Stimulated activated CD8-positive, alpha-beta memory T cell treated with anti-CD3 and anti-CD28 coated beads, Interleukin-4, amount 100 ng/mL, for 24 hours (primary cell): Measurements from ENCODE around the gene MYO1G.
A peak's percentile ranks its signal among the peaks of the same experiment; 100 is the strongest.
"Not testable (repeated sequence)": the region's sequence is repeated elsewhere in the genome, so short reads cannot be mapped to it uniquely, and the experiment has no call there.

Experiments used
- DNase-seq: peaks from one replicate; pipeline ENCODE4 v3.0.0-alpha.2; 2020; ENCODE audit warnings: low read depth

MYO1G gene

GRCh38 chr7:44978511-44979366 is at the start of gene MYO1G:
Gene MYO1G, minus strand, starts transcription at chr7:44979015. Its CDS starts 54 bp downstream, at chr7:44978961.
- peak; percentile 81 for DNase-seq

- no peak for DNase-seq
Measured at GRCh38 chr7:45028138-45028919, 49.5 kb upstream of the MYO1G start.

DNA sequence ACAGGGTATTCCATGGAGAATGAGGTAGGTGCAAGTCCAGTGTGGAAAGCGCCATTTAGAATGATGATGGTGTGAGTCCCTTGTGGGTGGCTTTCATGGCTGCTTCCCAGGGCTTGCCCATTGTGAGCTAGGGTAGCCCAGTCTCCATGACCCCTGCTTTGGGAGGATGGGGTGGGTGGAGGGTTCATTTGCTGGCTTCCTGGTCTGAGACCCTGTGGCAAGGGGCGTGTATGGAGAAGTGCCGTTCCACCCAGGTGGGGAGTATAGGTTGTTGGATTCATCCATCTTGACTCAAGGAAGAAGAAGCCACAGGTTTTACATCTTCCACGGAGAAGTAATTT is 48.9 kb upstream of the MYO1G start:
- DNase-seq: no peak

GRCh38 chr7:45026984-45027773 is 48.4 kb upstream of the MYO1G start:
- DNase-seq: no peak

- no peak for DNase-seq
Measured at GRCh38 chr7:45026013-45026412, 47.2 kb upstream of the MYO1G start.

GRCh38 chr7:45025473-45025872 is 46.7 kb upstream of the MYO1G start:
- not testable (repeated sequence) for DNase-seq

DNA sequence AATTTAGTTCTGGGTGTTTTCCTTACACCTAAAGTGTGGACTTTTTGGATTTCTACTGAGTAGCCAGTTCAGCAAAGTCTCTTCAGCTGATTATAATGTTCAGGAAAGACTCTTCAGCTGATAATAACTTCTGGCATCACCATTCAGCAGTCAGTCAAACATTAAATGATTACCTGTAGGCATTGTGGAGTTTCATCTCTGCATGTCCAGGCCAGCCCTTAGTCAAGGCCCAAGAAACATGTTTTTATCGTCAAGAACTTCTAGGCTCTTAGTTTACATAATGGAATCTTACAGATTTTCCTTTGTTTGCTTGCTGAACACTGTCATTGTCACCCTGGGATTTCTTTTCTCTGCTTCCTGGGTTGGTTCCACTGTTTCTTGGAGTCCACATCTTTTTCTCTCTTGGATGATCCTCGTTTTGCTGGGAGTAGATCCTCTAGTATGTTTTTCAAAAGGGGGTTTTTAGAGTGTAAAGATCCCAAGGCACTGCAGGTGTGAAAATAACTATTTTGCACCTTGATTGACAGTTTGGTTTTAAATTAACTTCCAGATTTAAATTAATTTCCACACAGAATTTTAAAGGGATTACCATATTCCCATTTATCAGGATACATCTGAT is 45.4 kb upstream of the MYO1G start:
- no peak for DNase-seq

DNA sequence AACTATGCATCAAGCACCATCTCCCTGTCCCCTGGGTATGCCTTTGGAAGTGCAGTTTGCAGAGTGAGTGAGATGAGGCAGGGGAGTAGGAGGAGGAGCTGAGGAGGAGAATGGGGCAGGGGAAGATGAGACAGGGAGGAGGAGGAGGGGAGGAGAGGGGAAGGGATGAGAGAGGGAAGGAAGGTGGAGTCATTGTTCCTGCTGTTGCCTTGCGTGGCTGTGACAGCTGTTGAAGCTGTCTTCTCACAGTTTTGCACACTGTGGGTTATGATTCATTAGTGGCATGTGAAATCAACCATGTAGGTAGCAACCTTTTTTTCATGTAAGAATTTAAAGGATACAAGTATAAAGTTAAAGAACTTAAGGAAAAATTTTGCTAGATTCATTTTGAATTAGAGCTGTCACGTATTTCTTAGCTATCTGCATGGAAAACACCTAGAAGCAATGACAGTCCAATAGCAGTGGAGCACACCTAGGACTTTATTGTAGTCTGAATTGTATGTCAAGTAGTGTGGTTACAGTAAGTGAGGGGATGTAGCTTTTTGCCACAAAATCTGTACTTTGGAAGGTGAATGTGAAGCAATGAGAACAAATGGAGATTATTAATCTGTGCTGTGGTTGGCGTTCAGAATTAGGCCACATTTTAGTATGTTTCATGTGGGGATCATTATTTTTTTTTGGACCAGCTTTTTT is 42.9 kb upstream of the MYO1G start:
- DNase-seq: no peak

- no peak for DNase-seq
Measured at GRCh38 chr7:45020915-45021314, 42.1 kb upstream of the MYO1G start.

DNA sequence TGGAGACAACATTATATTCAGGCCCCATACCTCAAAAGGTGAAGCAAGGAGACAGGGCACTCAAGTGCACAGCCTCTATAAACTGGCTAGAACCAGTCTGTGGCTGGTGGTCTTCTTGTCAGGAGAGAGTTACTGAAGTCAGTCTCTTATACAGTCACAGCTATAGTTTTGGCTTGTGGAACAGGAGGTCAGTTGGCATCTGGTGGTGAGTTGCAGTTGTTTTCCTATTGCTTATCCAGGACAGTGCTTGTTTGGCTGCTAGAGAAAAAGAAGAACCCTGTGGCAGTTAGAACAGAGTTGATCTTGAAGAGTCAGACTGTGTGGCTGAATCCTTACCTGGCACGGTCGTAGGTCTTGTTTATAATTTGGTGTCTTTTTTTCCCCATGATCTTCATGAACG is 38.4 kb upstream of the MYO1G start:
- DNase-seq: no peak

- DNase-seq: no peak
Measured at GRCh38 chr7:45015313-45015712, 36.5 kb upstream of the MYO1G start.

- DNase-seq: no peak
Measured at GRCh38 chr7:45013465-45013967, 34.7 kb upstream of the MYO1G start.

DNA sequence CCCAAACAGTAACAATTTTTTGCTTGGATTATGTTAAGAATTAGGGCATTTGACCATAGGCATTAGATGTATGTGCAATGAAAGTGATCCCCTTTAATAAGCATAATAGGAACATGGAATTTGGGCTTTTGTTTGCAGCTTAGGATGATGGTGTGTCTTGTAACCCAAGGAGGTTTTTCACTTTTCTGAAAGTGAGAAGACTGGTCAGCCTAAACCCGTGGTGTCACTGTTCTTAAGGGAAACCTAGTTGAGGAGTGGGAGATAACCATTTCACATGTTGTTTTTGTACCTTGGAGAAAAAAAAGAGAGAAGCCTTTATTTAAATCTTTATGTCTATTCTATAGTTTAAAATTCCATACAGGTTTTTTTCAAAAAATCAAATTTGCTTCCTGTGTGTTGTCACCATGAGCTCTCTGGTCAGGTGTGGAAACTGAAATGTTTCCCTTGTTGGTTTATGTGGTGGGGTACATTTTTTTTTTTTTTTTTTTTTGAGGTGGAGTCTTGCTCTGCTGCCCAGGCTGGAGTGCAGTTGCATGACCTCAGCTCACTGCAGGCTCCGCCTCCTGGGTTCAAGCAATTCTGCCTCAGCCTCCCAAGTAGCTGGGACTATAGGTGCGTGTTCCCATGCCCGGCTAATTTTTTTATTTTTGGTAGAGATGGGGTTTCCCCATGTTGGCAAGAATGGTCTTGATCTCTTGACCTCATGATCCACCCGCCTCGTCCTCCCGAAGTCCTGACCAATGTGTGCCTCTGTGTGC is 28.9 kb upstream of the MYO1G start:
- no peak for DNase-seq

GRCh38 chr7:45007106-45007505 is 28.3 kb upstream of the MYO1G start:
- no peak for DNase-seq

DNA sequence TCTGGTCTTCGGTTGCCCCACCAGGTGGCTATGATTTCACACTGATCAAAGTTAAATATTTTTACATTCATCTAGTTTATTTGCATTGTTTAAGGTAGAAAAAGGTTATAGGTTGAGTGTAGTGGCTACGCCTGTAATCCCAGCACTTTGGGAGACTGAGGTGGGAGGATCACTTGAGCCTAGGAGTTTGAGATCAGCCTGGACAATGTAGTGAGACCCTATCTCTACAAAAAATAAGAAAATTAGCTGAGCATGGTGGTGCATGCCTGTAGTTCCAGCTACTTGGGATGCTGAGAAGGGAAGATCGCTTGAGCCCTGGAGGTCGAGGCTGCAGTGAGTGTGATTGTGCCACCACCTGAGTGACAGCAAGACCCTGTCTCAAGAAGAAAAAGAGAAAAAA is 25.0 kb upstream of the MYO1G start:
- no peak for DNase-seq

GRCh38 chr7:45001826-45002225 is 23.0 kb upstream of the MYO1G start:
- DNase-seq: no peak

- peak; percentile 47 for DNase-seq
Measured at GRCh38 chr7:45001138-45001694, 22.4 kb upstream of the MYO1G start.

GRCh38 chr7:45000093-45001032 is 21.5 kb upstream of the MYO1G start, which contains the start of gene CCM2:
Gene CCM2, plus strand, starts transcription at chr7:45000201. Its CDS starts 133 bp downstream, at chr7:45000334.
- no peak for DNase-seq
